IPS DF 6.9 (cell line): ENCODE data around the gene EEFSEC.

Source experiments
- DNase-seq: peaks from one replicate; pipeline ENCODE4 v3.0.0-alpha.2; 2013; ENCODE audit warnings: low read depth, low spot score
- H3K27ac ChIP-seq: one replicate; pipeline ENCODE4 v1.5.1; 2013; ENCODE audit warnings: low read length, control low read depth
- H3K27me3 ChIP-seq: 2 replicates; pipeline ENCODE4 v1.6.1; 2013; ENCODE audit warnings: mild to moderate bottlenecking, low read length; ENCODE audit not compliant: control insufficient read depth, insufficient read depth
- H3K36me3 ChIP-seq: 2 replicates; pipeline ENCODE4 v1.6.1; 2013; ENCODE audit warnings: low read length; ENCODE audit not compliant: control insufficient read depth, insufficient read depth
- H3K4me1 ChIP-seq: 2 replicates; pipeline ENCODE4 v1.6.1; 2013; ENCODE audit warnings: low read length; ENCODE audit not compliant: control insufficient read depth, insufficient read depth
- H3K4me3 ChIP-seq: 2 replicates; pipeline ENCODE4 v1.5.1; 2013; ENCODE audit warnings: mild to moderate bottlenecking, low read length
- H3K9me3 ChIP-seq: 2 replicates; pipeline ENCODE4 v1.6.1; 2013; ENCODE audit warnings: low read length, inconsistent platforms; ENCODE audit not compliant: control insufficient read depth, insufficient read depth
- WGBS: extraction: QIAGEN DNeasy Blood & Tissue Kit; methylation state at CpG from one replicate; pipeline ENCODE4 v1.1.7; 2013; ENCODE audit warnings: mixed read lengths, missing lambda C conversion rate; ENCODE audit not compliant: insufficient read length, insufficient coverage; 5-methylcytosine and 5-hydroxymethylcytosine counted together

EEFSEC gene

DNA sequence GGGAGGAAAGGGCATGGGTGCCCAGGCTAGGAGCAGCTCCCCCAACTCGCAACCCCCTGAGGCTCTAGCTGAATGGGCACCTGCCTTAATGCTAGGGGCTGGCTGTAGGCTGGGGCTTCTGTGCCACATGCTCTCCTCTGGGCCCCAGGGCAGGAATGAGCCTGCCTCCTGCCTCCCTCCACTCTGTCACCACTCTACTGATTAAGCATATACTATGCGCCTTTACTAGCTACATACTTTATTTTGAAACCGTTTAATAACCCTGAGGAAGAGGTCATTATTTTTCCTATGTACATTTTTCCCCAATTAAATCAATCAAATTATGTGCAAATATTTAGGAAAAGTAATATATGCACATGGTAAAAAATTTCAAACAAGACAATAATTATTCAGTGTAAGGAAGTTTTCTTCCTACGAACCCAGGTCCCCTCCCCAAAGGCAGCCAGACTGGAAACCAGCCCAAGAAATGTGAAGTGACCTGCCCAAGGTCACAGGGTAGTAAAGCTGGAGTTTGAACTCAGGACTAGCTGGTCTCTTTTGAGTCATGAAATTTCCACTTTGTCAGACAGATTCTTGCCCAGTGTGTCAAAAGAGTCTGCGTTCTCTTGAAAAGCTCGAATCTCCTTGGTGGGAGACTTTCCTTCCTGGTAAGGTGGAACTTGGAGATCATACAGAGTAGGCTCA lies 190.9 kb downstream of the EEFSEC start:
- H3K4me3 ChIP-seq: no peak overlapping the region
- WGBS: no CpG with 5 or more reads among the region's 6 CpGs
- no peak overlapping the region for H3K27ac ChIP-seq
- no peaks in the 10 kb centered on the region for H3K27me3 ChIP-seq
- H3K4me1 ChIP-seq: peaks cover 5% of the 10 kb centered on the region
- H3K9me3 ChIP-seq: no peaks in the 10 kb centered on the region
- peaks cover 3% of the 10 kb centered on the region; the same call in 1 of the 2 replicates for H3K36me3 ChIP-seq
- DNase-seq: no peak

DNA sequence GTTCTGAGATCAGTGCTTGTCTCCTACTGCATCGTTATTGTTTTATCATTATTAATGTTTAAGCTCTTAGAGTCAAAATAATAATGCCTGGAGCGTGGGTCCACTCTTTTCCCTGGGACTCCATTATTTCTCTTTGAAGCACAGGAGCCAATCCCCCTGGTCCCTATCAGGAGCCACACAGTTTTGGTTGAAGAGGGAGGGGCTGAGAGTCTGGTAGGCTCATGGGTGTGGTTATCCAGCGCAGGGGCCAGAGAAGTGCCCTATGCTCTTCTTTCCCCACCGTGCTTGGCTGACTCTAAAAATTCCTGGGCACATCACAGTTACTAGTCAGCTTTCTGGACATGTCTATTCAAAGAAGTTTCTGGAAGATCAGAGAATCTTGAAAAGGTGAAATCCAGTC lies 191.9 kb downstream of the EEFSEC start:
- H3K4me1 ChIP-seq: peaks cover 7% of the 10 kb centered on the region
- H3K9me3 ChIP-seq: no peaks in the 10 kb centered on the region
- no peak overlapping the region for H3K27ac ChIP-seq
- H3K27me3 ChIP-seq: no peaks in the 10 kb centered on the region
- DNase-seq: no peak
- no peak overlapping the region for H3K4me3 ChIP-seq
- peaks cover 3% of the 10 kb centered on the region; the same call in 1 of the 2 replicates for H3K36me3 ChIP-seq
- WGBS: no CpG with 5 or more reads among the region's 4 CpGs

DNA sequence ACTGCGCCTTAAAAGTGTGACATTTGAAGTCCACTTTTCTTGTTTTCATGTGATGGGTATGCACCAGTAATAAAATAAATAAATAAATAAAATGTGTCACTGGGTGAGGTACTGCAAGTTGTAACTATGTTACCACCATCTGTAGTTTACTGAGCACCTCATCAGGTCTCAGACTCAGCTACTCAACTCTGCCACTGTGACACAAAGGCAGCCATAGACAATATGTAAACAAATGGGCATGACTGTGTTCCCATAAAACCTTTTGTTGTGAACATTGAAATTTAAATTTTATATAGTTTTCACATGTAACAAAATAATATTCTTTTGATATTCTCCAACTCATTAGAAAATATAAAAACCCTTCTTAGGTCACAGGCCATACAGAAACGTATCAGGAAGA lies 193.3 kb downstream of the EEFSEC start:
- no CpG with 5 or more reads among the region's 2 CpGs for WGBS
- Histone ChIP-seq H3K36me3 (peaks cover 2% of the 10 kb centered on the region; the same call in 1 of the 2 replicates), H3K4me3 (no peak overlapping the region), H3K27ac (no peak overlapping the region), H3K27me3 (no peaks in the 10 kb centered on the region), H3K4me1 (peaks cover 7% of the 10 kb centered on the region), H3K9me3 (no peaks in the 10 kb centered on the region)
- no peak for DNase-seq

DNA sequence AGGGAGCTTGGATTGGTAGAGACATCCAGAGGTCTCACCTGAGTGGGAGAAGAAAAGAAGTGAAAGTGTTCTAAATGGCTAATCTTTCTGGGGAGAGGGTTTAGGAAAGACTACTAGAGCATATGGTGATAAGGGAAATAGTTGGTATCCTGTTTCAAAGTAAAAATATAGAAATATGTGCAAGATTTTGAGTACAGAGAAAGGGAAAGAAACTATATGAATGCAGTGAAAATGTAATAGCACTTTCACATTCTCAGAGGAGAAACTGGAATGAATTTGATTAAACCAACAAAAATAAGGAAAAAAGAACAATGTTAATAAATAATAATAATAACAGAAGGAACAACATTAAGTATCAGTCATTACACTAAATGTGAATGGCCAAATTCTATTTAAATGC lies 194.0 kb downstream of the EEFSEC start:
- no peak overlapping the region for H3K27ac ChIP-seq
- no peak for DNase-seq

DNA sequence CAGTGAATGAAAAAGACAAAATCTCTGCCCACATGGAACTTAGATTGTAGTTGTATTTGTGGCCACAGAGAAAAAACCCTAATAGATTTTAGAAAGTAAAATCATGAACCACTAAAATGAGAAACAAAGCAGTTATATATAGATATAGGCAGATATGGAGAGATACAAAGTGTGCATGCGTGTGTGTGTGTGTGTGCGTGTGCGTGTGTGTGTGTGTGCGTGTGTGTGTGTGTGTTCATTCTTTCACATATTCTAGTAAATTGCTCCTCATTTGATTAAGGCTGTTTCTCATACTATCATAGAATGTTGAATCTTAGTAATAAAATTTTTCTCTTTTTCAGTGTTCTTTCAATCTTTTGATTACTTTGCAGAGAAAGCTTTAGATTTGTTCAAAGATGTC lies 194.8 kb downstream of the EEFSEC start:
- Histone ChIP-seq H3K27me3 (no peaks in the 10 kb centered on the region), H3K4me3 (no peak overlapping the region), H3K9me3 (no peaks in the 10 kb centered on the region), H3K36me3 (no peaks in the 10 kb centered on the region), H3K4me1 (peaks cover 7% of the 10 kb centered on the region), H3K27ac (no peak overlapping the region)
- no peak for DNase-seq
- WGBS: no CpG with 5 or more reads among the region's 4 CpGs

More for the DNA sequence above, 194.0 kb downstream of the EEFSEC start:
- H3K4me1 ChIP-seq: peaks cover 7% of the 10 kb centered on the region
- H3K9me3 ChIP-seq: no peaks in the 10 kb centered on the region
- no peaks in the 10 kb centered on the region for H3K27me3 ChIP-seq
- H3K4me3 ChIP-seq: no peak overlapping the region
- no peaks in the 10 kb centered on the region for H3K36me3 ChIP-seq

DNA sequence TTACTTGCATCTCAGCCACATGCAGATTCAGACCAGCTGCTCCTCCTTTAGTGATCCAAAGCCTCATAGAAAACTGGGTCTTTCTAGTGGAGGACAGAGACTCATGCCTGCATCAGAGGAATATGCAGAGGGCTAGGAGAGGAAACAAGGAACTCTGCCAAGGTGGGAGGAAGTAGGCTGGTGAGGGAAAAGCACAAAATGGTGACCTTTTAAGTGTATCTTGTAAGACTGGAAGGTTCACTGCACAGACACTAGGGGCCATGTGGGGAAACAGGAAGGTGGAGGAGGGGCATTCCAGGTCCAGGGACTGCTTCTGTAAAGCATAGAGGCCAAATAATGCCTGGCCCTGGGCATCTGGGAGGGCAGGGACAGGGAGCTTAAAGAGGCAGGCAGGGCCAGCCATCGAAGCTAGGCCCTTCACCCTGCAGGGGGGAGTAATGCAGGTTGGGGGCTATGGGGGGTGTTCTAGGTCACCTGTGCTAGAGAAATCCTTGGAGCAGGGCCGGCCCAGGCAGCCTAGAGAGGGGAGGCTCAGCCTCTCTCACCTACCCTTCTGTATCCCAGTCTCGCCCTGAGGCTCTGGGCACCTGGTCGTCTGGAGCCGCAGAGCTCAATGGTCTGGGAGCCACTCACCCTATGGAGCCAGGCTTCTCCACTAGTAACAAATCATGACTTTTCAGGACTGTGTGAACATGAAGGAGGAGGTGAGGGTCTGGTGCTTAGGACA lies 195.7 kb downstream of the EEFSEC start:
- H3K4me3 ChIP-seq: no peak overlapping the region
- no peaks in the 10 kb centered on the region for H3K36me3 ChIP-seq
- no peak for DNase-seq
- no CpG with 5 or more reads among the region's 5 CpGs for WGBS
- no peaks in the 10 kb centered on the region for H3K27me3 ChIP-seq
- H3K27ac ChIP-seq: no peak overlapping the region
- no peaks in the 10 kb centered on the region for H3K9me3 ChIP-seq
- peaks cover 7% of the 10 kb centered on the region for H3K4me1 ChIP-seq

DNA sequence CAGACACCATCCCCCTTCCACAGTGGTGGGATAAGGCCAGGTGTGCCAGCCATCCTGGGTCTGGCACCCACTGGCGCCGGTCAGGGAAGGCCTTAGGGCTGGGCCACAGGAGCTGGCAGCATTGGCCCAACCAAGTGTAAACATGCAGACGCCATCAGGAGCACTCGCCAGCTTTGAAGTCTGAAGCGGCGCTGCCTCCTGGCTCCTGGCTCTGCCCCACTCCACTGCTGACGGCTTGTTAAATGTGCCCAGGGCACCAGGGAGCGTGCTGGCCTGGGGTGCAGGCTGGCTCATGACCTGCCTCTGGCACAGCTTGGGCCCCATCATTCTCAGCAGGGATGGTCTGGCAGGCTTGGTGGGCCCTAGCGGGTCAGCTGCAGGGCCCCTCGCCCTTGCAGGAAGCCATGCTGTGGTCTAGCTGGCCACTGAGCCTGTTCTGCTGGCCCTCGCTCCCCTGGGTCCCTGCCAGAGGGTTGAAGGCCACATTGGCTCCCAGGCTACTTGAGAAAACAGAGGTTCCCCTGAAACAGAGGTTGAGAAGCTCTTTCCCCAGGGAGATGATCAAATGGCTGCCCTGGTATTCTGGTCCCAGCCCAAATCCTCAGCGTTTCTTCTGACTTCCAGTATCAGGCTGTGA lies 196.8 kb downstream of the EEFSEC start:
- no CpG with 5 or more reads among the region's 12 CpGs for WGBS
- peaks cover 7% of the 10 kb centered on the region for H3K4me1 ChIP-seq
- no peaks in the 10 kb centered on the region for H3K9me3 ChIP-seq
- no peak overlapping the region for H3K27ac ChIP-seq
- no peak overlapping the region for H3K4me3 ChIP-seq
- no peaks in the 10 kb centered on the region for H3K36me3 ChIP-seq
- H3K27me3 ChIP-seq: no peaks in the 10 kb centered on the region
- no peak for DNase-seq

DNA sequence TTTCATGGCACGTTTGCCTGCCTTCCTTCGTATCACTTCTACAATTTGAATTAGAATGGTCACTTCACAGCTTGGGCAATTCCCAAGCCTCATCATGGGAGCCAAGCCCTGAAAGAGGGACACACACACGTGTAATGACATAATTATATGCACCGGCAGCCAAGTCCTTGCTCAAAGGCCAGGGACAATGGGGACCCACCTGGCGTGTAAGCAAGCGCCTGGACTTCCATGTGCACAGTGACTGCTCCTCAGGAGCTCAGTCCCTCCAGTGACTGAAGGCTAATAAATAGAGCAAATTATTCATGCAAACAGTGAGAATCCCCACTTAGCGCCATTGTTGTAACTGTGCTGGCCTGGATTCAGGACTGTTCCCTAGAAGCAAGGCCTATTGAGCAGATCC lies 198.3 kb downstream of the EEFSEC start:
- Histone ChIP-seq H3K4me1 (peaks cover 7% of the 10 kb centered on the region), H3K27me3 (no peaks in the 10 kb centered on the region), H3K27ac (no peak overlapping the region), H3K9me3 (no peaks in the 10 kb centered on the region), H3K4me3 (no peak overlapping the region), H3K36me3 (no peaks in the 10 kb centered on the region)
- DNase-seq: no peak
- WGBS: no CpG with 5 or more reads among the region's 7 CpGs

DNA sequence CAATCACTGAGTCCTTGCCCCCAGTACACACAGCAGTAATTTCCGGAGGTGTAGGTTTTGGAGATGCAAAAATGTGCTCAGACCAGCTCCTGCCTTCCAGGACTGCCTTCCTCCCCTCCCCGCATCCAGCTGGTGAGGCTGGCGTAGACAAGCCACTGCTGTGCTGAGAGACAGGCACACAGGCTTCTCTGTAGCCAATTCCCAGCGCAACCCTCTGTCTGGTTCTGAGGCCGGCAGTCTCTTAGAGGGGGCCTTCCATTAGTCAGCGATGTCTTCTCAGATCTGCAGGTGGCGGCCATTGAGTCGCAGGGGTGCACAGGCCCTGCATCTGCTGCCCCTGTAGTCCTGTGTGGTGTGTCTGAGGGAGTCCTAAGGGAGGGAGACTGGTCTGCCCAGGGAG lies 199.0 kb downstream of the EEFSEC start:
- DNase-seq: no peak
- Histone ChIP-seq H3K36me3 (no peaks in the 10 kb centered on the region), H3K27me3 (no peaks in the 10 kb centered on the region), H3K27ac (no peak overlapping the region), H3K9me3 (no peaks in the 10 kb centered on the region), H3K4me1 (peaks cover 7% of the 10 kb centered on the region), H3K4me3 (no peak overlapping the region)
- WGBS: no CpG with 5 or more reads among the region's 8 CpGs

DNA sequence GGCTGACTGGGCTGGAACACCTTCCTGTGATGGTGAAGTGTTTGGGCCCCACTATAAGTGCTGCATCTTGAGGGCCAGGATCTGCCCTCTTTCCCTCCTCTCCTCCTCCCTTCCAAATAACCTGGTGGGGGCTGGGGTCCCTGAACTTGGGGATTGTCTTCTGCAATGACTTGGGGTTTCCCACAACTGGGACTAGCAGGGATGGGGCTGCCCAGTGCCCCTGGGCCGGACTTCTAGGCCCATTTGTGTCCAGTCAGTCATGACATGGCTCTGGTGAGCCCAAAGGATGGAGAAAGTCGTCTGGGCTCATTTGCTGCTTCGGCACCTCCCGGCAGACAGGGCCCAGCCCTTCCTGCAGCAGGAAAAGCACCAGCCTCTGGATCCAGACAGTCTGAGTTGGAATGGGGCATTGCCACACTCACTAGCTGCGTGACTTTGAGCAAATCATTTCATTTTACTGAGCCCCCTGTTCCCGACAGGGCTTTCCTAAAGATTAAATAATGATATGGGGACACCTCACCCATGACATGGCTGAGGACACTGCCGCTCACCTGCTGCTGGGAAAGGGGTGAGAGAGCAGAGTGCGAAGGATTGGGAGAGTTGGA lies 200.2 kb downstream of the EEFSEC start:
- Histone ChIP-seq H3K27me3 (no peaks in the 10 kb centered on the region), H3K4me3 (no peak overlapping the region), H3K9me3 (no peaks in the 10 kb centered on the region), H3K36me3 (no peaks in the 10 kb centered on the region), H3K27ac (no peak overlapping the region), H3K4me1 (peaks cover 7% of the 10 kb centered on the region)
- no peak for DNase-seq
- WGBS: no CpG with 5 or more reads among the region's 8 CpGs
